ENCODE measurements around the gene GINS1.

GRCh38 chr20:25374842-25375241 lies 32.6 kb upstream of the GINS1 start:
- TF ChIP-seq CTCF (IDR thresholded peaks at IDR 0.05; ENCODE audit: insufficient read depth, low read length), result no peak
- no peak for TF ChIP-seq GABPA (IDR thresholded peaks at IDR 0.05; ENCODE audit: low read depth)

All from HL-60 (cell line).